Muscle layer of colon (tissue), 2 donors: Measurements from ENCODE around the gene SNAPC1.
A peak's percentile ranks its signal among the peaks of the same experiment; 100 is the strongest.

ENCODE experiments used
- H3K27ac ChIP-seq: one replicate; pipeline ENCODE4 v1.7.0; 2013; ENCODE audit warnings: low read depth, mild to moderate bottlenecking, low read length, moderate library complexity
- H3K27me3 ChIP-seq, 2 donors: one replicate each; pipeline ENCODE4 v1.7.0; 2013; ENCODE audit warnings: low read length in 2 of 2, mild to moderate bottlenecking in 2 of 2; ENCODE audit not compliant: insufficient read depth in 2 of 2, control insufficient read depth in 1 of 2
- H3K36me3 ChIP-seq: one replicate; pipeline ENCODE4 v1.7.0; 2013; ENCODE audit warnings: mild to moderate bottlenecking, low read length; ENCODE audit not compliant: insufficient read depth
- H3K4me1 ChIP-seq: one replicate; pipeline ENCODE4 v1.7.0; 2013; ENCODE audit warnings: mild to moderate bottlenecking, low read length; ENCODE audit not compliant: insufficient read depth
- H3K4me3 ChIP-seq, 2 donors: one replicate each; pipeline ENCODE4 v1.7.0; 2013; ENCODE audit warnings: low read length in 2 of 2, low read depth in 1 of 2, mild to moderate bottlenecking in 1 of 2, moderate library complexity in 1 of 2
- H3K9ac ChIP-seq: one replicate; pipeline ENCODE4 v1.7.0; 2013; ENCODE audit warnings: low read length
- H3K9me3 ChIP-seq: one replicate; pipeline ENCODE4 v1.7.0; 2013; ENCODE audit warnings: mild to moderate bottlenecking, low read length
- donor health status: abdominal sarcoma.
- donor health status: Adenocarcinoma of cecum.

The SNAPC1 gene, protein sequence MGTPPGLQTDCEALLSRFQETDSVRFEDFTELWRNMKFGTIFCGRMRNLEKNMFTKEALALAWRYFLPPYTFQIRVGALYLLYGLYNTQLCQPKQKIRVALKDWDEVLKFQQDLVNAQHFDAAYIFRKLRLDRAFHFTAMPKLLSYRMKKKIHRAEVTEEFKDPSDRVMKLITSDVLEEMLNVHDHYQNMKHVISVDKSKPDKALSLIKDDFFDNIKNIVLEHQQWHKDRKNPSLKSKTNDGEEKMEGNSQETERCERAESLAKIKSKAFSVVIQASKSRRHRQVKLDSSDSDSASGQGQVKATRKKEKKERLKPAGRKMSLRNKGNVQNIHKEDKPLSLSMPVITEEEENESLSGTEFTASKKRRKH

DNA sequence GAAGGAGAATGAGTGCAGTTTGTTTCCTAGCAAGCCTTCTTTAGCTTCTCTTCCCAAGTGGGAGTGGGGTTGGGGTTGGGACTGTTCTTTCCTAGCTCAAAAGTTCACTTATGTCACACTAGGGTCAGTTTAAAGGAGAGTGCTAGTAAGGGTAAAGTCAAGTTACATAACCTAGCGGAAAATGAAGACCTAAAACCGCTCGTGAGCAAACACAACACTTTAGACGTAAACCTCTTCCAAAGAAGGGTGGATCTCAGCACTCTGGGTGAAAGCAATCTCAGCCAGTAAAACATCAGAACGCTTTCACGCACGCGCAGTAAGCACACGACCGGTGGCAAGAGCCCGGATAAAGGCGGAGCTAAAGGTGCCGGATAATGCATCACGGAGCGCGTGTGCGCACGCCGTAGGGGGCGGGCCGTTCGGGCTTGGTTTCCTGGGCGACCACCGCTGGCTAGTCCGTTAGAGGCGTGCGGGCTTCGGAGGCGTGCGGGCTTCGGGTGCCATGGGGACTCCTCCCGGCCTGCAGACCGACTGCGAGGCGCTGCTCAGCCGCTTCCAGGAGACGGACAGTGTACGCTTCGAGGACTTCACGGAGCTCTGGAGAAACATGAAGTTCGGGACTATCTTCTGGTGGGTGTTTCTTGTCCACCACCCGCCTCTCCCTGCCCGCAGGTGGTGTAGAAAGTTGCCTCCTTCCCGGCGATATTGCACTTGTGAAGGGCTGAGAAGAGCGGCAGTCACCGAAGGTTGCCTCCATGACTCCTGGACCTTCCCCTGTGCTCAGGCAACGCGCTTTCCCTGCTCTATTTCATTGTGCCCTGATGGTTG lies at the start of gene SNAPC1:
TSS of gene SNAPC1 (plus strand) at position 462 of the 828 bp plus-strand sequence. CDS start at position 503, 41 bp downstream.
- Histone ChIP-seq H3K36me3 (no peaks in the 10 kb centered on the region), H3K27me3 (no peaks in the 10 kb centered on the region), H3K4me1 (peaks cover 9% of the 10 kb centered on the region), H3K27ac (peak within 1 kb of the TSS; percentile 90), H3K9ac (peak within 1 kb of the TSS; percentile 52), H3K9me3 (no peaks in the 10 kb centered on the region), H3K4me3 (peak within 1 kb of the TSS; percentile 84 to 91)

DNA sequence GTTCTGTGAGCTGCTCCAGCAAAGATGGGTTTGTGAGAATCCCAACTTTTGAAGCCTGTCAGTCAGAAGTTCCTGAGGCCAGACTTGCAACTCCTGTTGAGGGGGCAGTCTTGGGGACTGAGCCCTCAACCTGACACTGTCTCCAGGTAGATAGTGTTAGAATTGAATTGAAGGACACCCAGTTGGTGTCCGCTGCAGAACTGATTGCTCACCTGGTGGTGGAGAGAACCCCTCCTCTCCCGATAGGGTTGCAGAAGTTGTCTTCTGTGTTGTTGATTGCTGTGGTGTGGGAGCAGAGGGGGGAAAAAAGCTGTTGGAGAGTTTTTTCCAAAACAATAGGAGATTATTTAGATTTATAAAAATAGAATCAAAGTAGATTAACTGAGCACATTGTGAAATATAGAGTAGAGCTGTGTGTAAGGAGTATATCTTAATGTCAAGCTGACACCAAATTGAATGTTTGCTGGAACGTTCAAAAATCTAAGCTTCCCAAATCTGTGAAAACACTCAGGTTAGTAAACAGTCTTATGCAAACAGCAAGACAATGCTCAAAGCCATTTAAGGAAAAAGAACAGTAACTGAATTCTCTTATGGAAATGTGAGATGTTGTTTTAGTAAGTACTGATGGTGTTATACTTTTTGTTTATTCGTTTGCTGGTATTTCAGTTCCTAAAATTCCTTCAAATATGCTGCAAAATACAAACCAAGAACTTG lies 48.3 kb upstream of the SNAPC1 start:
- H3K9me3 ChIP-seq, result no peaks in the 10 kb centered on the region
- no peak overlapping the region for H3K9ac ChIP-seq
- no peak overlapping the region for H3K27ac ChIP-seq
- peaks cover 9% of the 10 kb centered on the region for H3K4me1 ChIP-seq
- no peaks in the 10 kb centered on the region for H3K36me3 ChIP-seq
- H3K4me3 ChIP-seq, result no peak overlapping the region
- H3K27me3 ChIP-seq, result no peaks in the 10 kb centered on the region

DNA sequence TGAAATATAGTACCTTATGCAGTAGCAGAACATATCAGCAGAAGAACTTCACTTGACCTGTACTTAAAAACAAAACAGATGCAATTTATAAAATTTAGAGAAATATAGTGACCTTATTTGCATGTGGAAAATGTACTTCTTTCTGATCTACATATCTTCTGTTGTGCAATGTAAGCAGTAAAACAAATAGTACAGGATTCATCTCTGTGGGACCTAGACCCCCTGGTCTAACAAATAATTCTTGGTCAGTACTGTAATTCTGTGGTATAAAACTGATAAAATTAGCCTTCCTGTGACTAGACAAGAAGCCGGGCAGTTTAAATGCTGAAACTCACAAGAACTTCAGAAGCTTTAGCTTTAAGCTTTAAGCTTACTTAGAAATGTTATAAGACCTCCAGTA lies 45.3 kb upstream of the SNAPC1 start:
- Histone ChIP-seq H3K9ac (no peak overlapping the region), H3K4me3 (no peak overlapping the region), H3K9me3 (no peaks in the 10 kb centered on the region), H3K4me1 (peaks cover 11% of the 10 kb centered on the region), H3K27me3 (no peaks in the 10 kb centered on the region), H3K36me3 (no peaks in the 10 kb centered on the region), H3K27ac (no peak overlapping the region)

GRCh38 chr14:61718039-61718438 lies 44.2 kb upstream of the SNAPC1 start:
- no peak overlapping the region for H3K27ac ChIP-seq
- H3K36me3 ChIP-seq, result no peaks in the 10 kb centered on the region
- no peak overlapping the region for H3K9ac ChIP-seq
- H3K4me1 ChIP-seq, result peaks cover 11% of the 10 kb centered on the region
- H3K27me3 ChIP-seq, result no peaks in the 10 kb centered on the region
- no peaks in the 10 kb centered on the region for H3K9me3 ChIP-seq
- H3K4me3 ChIP-seq, result no peak overlapping the region

GRCh38 chr14:61719344-61720293 lies 42.6 kb upstream of the SNAPC1 start:
- Histone ChIP-seq H3K4me1 (peaks cover 11% of the 10 kb centered on the region), H3K27ac (no peak overlapping the region), H3K4me3 (no peak overlapping the region), H3K9ac (no peak overlapping the region), H3K27me3 (no peaks in the 10 kb centered on the region), H3K36me3 (no peaks in the 10 kb centered on the region), H3K9me3 (no peaks in the 10 kb centered on the region)

- H3K9me3 ChIP-seq, result no peaks in the 10 kb centered on the region
- no peaks in the 10 kb centered on the region for H3K36me3 ChIP-seq
- H3K27ac ChIP-seq, result no peak overlapping the region
- no peak overlapping the region for H3K4me3 ChIP-seq
- H3K9ac ChIP-seq, result no peak overlapping the region
- H3K27me3 ChIP-seq, result no peaks in the 10 kb centered on the region
- H3K4me1 ChIP-seq, result peaks cover 8% of the 10 kb centered on the region
Measured at GRCh38 chr14:61720294-61720661, 41.9 kb upstream of the SNAPC1 start.

DNA sequence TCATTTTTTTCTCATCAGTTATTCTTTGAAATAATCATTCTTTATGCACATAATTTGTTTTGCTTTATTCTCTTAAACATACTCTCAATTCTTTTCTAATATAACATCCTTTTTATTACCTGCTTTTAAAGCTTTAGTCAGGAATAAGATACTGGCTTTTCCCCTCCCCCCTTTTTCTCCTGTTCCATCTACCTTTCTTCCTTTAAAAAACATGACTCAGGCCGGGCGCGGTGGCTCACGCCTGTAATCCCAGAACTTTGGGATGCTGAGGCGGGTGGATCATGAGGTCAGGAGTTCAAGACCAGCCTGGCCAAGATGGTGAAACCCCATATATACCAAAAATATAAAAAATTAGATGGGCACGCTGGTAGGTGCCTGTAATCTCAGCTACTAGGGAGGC lies 41.5 kb upstream of the SNAPC1 start:
- Histone ChIP-seq H3K4me3 (no peak overlapping the region), H3K4me1 (peaks cover 7% of the 10 kb centered on the region), H3K9ac (no peak overlapping the region), H3K27me3 (no peaks in the 10 kb centered on the region), H3K9me3 (no peaks in the 10 kb centered on the region), H3K36me3 (no peaks in the 10 kb centered on the region), H3K27ac (no peak overlapping the region)

DNA sequence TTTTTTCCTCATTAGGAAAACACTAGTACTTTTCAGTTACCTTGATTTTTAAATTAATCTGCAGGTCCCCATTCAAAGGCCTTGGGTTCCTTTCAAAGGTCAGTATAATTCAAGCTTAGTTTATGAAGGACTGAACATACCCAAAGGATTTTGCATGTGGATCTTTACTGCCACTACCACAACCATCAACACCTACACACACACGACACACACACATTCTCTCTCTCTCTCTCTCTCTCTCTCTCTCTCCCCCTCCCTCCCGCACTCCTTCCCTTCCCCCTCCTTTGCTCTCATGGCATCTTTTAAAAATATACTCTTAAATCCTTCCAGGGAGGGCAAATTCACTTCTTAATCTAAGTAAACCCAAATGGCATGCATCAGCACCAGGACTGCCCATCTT lies 38.1 kb upstream of the SNAPC1 start:
- no peak overlapping the region for H3K27ac ChIP-seq
- peaks cover 7% of the 10 kb centered on the region for H3K4me1 ChIP-seq
- no peak overlapping the region for H3K9ac ChIP-seq
- peaks cover 29% of the 10 kb centered on the region for H3K36me3 ChIP-seq
- no peaks in the 10 kb centered on the region for H3K9me3 ChIP-seq
- H3K27me3 ChIP-seq, result no peaks in the 10 kb centered on the region
- H3K4me3 ChIP-seq, result no peak overlapping the region

DNA sequence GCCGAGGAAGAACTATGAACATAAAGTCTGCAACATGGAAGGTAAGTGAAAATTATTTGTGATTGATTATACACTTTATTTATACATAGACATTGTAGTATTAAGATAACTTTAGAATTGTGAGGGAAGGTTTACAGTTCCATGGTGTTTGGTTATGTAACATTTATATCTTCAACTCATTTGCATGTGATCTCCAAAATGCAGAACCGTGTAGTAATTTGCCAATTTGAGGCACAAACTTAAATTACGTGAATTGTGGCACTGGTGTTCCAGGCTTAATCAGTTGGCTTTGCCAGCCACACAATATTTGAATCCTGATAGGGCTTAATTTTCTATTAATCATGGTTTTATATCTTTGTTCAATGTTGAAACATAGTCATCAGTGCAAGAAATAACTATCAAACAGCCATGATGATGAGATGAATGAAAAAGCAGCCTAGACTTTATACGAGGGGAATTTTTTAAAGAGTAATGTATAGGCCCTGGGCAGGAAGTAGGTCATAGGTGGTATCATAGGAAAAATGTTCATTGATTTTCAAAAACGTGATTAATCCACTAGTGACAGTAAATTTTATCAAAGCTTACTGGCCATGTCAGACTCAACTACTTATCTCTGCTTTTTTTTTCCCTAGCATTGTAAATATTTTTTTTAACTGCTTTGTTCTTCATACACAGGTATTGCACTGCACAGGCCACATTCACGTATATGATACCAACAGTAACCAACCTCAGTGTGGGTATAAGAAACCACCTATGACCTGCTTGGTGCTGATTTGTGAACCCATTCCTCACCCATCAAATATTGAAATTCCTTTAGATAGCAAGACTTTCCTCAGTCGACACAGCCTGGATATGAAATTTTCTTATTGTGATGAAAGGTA lies 35.2 kb upstream of the SNAPC1 start:
- H3K4me3 ChIP-seq, result no peak overlapping the region
- peaks cover 39% of the 10 kb centered on the region for H3K36me3 ChIP-seq
- H3K27me3 ChIP-seq, result no peaks in the 10 kb centered on the region
- H3K9ac ChIP-seq, result no peak overlapping the region
- no peaks in the 10 kb centered on the region for H3K9me3 ChIP-seq
- H3K27ac ChIP-seq, result no peak overlapping the region
- no peaks in the 10 kb centered on the region for H3K4me1 ChIP-seq

DNA sequence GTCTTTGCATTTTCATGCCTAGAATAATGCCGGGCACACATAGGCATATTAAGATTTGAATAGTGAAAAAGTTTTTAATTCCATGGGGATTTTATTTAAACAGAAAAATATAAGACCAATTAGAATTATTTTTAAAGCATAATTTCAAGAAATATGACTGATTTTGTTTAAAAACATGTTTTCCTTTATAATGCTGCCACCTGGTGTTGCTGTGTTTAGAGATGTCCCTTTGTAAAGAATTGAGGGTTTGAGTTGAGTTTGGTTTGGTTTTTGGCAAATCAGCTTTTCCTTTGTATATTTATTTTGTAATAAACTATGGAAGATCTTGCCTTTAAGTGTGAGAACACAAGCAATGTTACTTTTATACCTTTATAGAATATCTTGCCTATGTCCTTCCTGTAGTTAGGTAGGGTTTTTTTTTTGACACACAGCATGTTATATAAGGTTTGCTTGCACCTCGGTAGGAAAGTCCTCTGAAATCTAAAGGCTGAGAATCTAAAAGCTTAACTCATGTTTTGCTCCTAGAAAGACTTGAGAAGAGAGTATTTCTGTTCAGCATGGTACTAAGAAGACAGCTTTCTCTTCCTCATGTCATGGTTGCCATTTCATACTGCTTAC lies 31.4 kb upstream of the SNAPC1 start:
- Histone ChIP-seq H3K9me3 (no peaks in the 10 kb centered on the region), H3K4me3 (no peak overlapping the region), H3K27me3 (no peaks in the 10 kb centered on the region), H3K36me3 (peaks cover 61% of the 10 kb centered on the region), H3K27ac (no peak overlapping the region), H3K9ac (no peak overlapping the region), H3K4me1 (no peaks in the 10 kb centered on the region)
